Parathyroid adenoma (tissue), 2 donors: Measurements from ENCODE around the gene INSRR.

Experiments
- H2AFZ ChIP-seq: fragments of 300-600 bp; sonication (generic); one replicate; pipeline ENCODE4 v1.7.0; 2017; ENCODE audit warnings: antibody characterized with exemption, mild to moderate bottlenecking
- H3K27ac ChIP-seq: fragments of 300-600 bp; sonication (generic); one replicate; pipeline ENCODE4 v1.7.0; 2017
- H3K27me3 ChIP-seq: fragments of 300-600 bp; sonication (generic); one replicate; pipeline ENCODE4 v1.7.0; 2017; ENCODE audit warnings: low read length; ENCODE audit not compliant: control insufficient read depth, insufficient read depth
- H3K36me3 ChIP-seq: fragments of 300-600 bp; sonication (generic); one replicate; pipeline ENCODE4 v1.7.0; 2017; ENCODE audit warnings: low read length; ENCODE audit not compliant: control insufficient read depth, insufficient read depth
- H3K4me1 ChIP-seq: fragments of 300-600 bp; sonication (generic); one replicate; pipeline ENCODE4 v1.7.0; 2017; ENCODE audit warnings: control low read depth
- H3K4me2 ChIP-seq: fragments of 300-600 bp; sonication (generic); one replicate; pipeline ENCODE4 v1.7.0; 2017; ENCODE audit warnings: low read length
- H3K4me3 ChIP-seq: fragments of 300-600 bp; sonication (generic); one replicate; pipeline ENCODE4 v1.7.0; 2017; ENCODE audit warnings: low read depth, low read length
- H3K79me2 ChIP-seq: fragments of 300-600 bp; sonication (generic); one replicate; pipeline ENCODE4 v1.7.0; 2017; ENCODE audit warnings: control low read depth
- H3K9ac ChIP-seq: fragments of 300-600 bp; sonication (generic); one replicate; pipeline ENCODE4 v1.7.0; 2017; ENCODE audit warnings: mild to moderate bottlenecking
- H3K9me3 ChIP-seq: fragments of 300-600 bp; sonication (generic); one replicate; pipeline ENCODE4 v1.7.0; 2017; ENCODE audit warnings: low read length; ENCODE audit not compliant: control insufficient read depth
- CTCF ChIP-seq: fragments of 300-600 bp; sonication (generic); IDR thresholded peaks from one replicate; pipeline ENCODE4 v1.7.0; 2017; ENCODE audit warnings: antibody characterized with exemption, mild to moderate bottlenecking
- donor health status: primary hyperparathyroidism.

INSRR gene

GRCh38 chr1:156844102-156844501 is 14.8 kb downstream of the INSRR start:
- Histone ChIP-seq H3K27ac (no peak overlapping the region), H3K79me2 (no peaks in the 10 kb centered on the region), H3K9me3 (no peaks in the 10 kb centered on the region), H3K9ac (no peak overlapping the region), H3K27me3 (no peaks in the 10 kb centered on the region), H2AFZ (no peak overlapping the region), H3K4me1 (no peaks in the 10 kb centered on the region), H3K36me3 (no peaks in the 10 kb centered on the region), H3K4me2 (no peak overlapping the region), H3K4me3 (no peak overlapping the region)
- no peak for TF ChIP-seq CTCF

GRCh38 chr1:156842618-156843300 is 16.2 kb downstream of the INSRR start:
- H3K36me3 ChIP-seq: no peaks in the 10 kb centered on the region
- H2AFZ ChIP-seq: no peak overlapping the region
- no peaks in the 10 kb centered on the region for H3K79me2 ChIP-seq
- no peak overlapping the region for H3K27ac ChIP-seq
- no peak overlapping the region for H3K9ac ChIP-seq
- H3K27me3 ChIP-seq: no peaks in the 10 kb centered on the region
- no peaks in the 10 kb centered on the region for H3K4me1 ChIP-seq
- no peak overlapping the region for H3K4me2 ChIP-seq
- no peak for TF ChIP-seq CTCF
- H3K9me3 ChIP-seq: no peaks in the 10 kb centered on the region
- H3K4me3 ChIP-seq: no peak overlapping the region

GRCh38 chr1:156841295-156841855 is 17.5 kb downstream of the INSRR start:
- H3K4me3 ChIP-seq: no peak overlapping the region
- no peaks in the 10 kb centered on the region for H3K36me3 ChIP-seq
- H3K9me3 ChIP-seq: no peaks in the 10 kb centered on the region
- no peak overlapping the region for H3K27ac ChIP-seq
- H2AFZ ChIP-seq: no peak overlapping the region
- no peak for TF ChIP-seq CTCF
- H3K9ac ChIP-seq: no peak overlapping the region
- no peak overlapping the region for H3K4me2 ChIP-seq
- H3K27me3 ChIP-seq: no peaks in the 10 kb centered on the region
- H3K4me1 ChIP-seq: no peaks in the 10 kb centered on the region
- no peaks in the 10 kb centered on the region for H3K79me2 ChIP-seq

GRCh38 chr1:156840898-156841279 is 18.0 kb downstream of the INSRR start:
- no peaks in the 10 kb centered on the region for H3K27me3 ChIP-seq
- no peak overlapping the region for H3K4me3 ChIP-seq
- no peaks in the 10 kb centered on the region for H3K9me3 ChIP-seq
- H2AFZ ChIP-seq: no peak overlapping the region
- TF ChIP-seq CTCF: no peak
- H3K36me3 ChIP-seq: no peaks in the 10 kb centered on the region
- no peaks in the 10 kb centered on the region for H3K4me1 ChIP-seq
- no peak overlapping the region for H3K4me2 ChIP-seq
- H3K27ac ChIP-seq: no peak overlapping the region
- no peaks in the 10 kb centered on the region for H3K79me2 ChIP-seq
- no peak overlapping the region for H3K9ac ChIP-seq
